ENCODE data around the gene ATP2B3.

- no peak for TF ChIP-seq POLR2A (IDR thresholded peaks at IDR 0.05; ENCODE audit: low read depth, low read length)
- no peak for TF ChIP-seq CTCF (IDR thresholded peaks at IDR 0.05 in 2 of 3, conservative IDR thresholded peaks at IDR 0.05 in 1 of 3; ENCODE audit: control insufficient read depth in 2 of 3, extremely low read depth in 1 of 3, insufficient read depth in 1 of 3, low read depth in 3 of 3, low read length in 3 of 3)
- no peak for TF ChIP-seq IRF3 (IDR thresholded peaks at IDR 0.05)
- TF ChIP-seq MYC (IDR thresholded peaks at IDR 0.05; ENCODE audit: insufficient read depth, insufficient read length, insufficient replicate concordance, low read length, severe bottlenecking): no peak
- no peak for TF ChIP-seq PRDM15 (CRISPR knock-in tag; IDR thresholded peaks at IDR 0.05)
- TF ChIP-seq, protein P1, sequence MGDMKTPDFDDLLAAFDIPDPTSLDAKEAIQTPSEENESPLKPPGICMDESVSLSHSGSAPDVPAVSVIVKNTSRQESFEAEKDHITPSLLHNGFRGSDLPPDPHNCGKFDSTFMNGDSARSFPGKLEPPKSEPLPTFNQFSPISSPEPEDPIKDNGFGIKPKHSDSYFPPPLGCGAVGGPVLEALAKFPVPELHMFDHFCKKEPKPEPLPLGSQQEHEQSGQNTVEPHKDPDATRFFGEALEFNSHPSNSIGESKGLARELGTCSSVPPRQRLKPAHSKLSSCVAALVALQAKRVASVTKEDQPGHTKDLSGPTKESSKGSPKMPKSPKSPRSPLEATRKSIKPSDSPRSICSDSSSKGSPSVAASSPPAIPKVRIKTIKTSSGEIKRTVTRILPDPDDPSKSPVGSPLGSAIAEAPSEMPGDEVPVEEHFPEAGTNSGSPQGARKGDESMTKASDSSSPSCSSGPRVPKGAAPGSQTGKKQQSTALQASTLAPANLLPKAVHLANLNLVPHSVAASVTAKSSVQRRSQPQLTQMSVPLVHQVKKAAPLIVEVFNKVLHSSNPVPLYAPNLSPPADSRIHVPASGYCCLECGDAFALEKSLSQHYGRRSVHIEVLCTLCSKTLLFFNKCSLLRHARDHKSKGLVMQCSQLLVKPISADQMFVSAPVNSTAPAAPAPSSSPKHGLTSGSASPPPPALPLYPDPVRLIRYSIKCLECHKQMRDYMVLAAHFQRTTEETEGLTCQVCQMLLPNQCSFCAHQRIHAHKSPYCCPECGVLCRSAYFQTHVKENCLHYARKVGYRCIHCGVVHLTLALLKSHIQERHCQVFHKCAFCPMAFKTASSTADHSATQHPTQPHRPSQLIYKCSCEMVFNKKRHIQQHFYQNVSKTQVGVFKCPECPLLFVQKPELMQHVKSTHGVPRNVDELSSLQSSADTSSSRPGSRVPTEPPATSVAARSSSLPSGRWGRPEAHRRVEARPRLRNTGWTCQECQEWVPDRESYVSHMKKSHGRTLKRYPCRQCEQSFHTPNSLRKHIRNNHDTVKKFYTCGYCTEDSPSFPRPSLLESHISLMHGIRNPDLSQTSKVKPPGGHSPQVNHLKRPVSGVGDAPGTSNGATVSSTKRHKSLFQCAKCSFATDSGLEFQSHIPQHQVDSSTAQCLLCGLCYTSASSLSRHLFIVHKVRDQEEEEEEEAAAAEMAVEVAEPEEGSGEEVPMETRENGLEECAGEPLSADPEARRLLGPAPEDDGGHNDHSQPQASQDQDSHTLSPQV (IDR thresholded peaks at IDR 0.05): no peak
- TF ChIP-seq ZNF622 (IDR thresholded peaks at IDR 0.05): no peak
- TF ChIP-seq CHD4 (IDR thresholded peaks at IDR 0.05): no peak
Measured at GRCh38 chrX:153549807-153550206, 32.4 kb downstream of the ATP2B3 start.

Data from GM12878 (cell line).